SU-DHL-6 (cell line): ENCODE data around the gene TDP1.

Experiments
- H2AFZ ChIP-seq: fragments of 200-600 bp; sonication (generic); 2 replicates; pipeline ENCODE4 v1.6.1; 2014; ENCODE audit warnings: low read depth, mild to moderate bottlenecking, moderate library complexity, mixed read lengths, antibody characterized with exemption, low read length; ENCODE audit not compliant: severe bottlenecking
- H3F3A ChIP-seq: fragments of 200-600 bp; shearing (Covaris generic); 2 replicates; pipeline ENCODE4 v1.6.0; 2016; ENCODE audit warnings: antibody characterized with exemption, mild to moderate bottlenecking; ENCODE audit not compliant: insufficient read depth
- H3K27ac ChIP-seq: fragments of 200-600 bp; sonication (generic); 2 replicates; pipeline ENCODE4 v1.5.1; 2016; ENCODE audit warnings: low read depth, mild to moderate bottlenecking, low read length, moderate library complexity, mixed read lengths
- H3K27me3 ChIP-seq: fragments of 200-600 bp; sonication (generic), shearing (Covaris generic); 2 replicates; pipeline ENCODE4 v1.6.0; 2014; ENCODE audit warnings: mild to moderate bottlenecking, low read length
- H3K36me3 ChIP-seq: fragments of 200-600 bp; sonication (generic); 2 replicates; pipeline ENCODE4 v1.6.1; 2014; ENCODE audit warnings: mild to moderate bottlenecking, low read length, mixed read lengths
- H3K4me2 ChIP-seq: fragments of 300-600, 200-600 bp; shearing (Covaris generic), sonication (generic); 2 replicates; pipeline ENCODE4 v1.6.0; 2014; ENCODE audit warnings: low read length, low read depth, mild to moderate bottlenecking; ENCODE audit not compliant: poor library complexity, severe bottlenecking
- H3K4me3 ChIP-seq: fragments of 200-600 bp; sonication (generic); 2 replicates; pipeline ENCODE4 v1.5.1; 2014; ENCODE audit warnings: antibody characterized with exemption, low read length, mild to moderate bottlenecking, mixed read lengths; ENCODE audit not compliant: insufficient read depth, poor library complexity, severe bottlenecking
- H3K79me2 ChIP-seq: fragments of 200-600 bp; sonication (generic); 2 replicates; pipeline ENCODE4 v1.6.1; 2014; ENCODE audit warnings: mild to moderate bottlenecking, low read length, moderate library complexity; ENCODE audit not compliant: insufficient read depth
- H3K9ac ChIP-seq: fragments of 200-600 bp; sonication (generic); 2 replicates; pipeline ENCODE4 v1.7.0; 2014; ENCODE audit warnings: mild to moderate bottlenecking, low read length
- H3K9me2 ChIP-seq: fragments of 200-600 bp; sonication (generic); replicated peaks from 2 replicates; pipeline ENCODE4 v1.6.1; 2014; ENCODE audit warnings: low read length; ENCODE audit not compliant: insufficient read depth
- H3K9me3 ChIP-seq: fragments of 200-600 bp; sonication (generic); 2 replicates; pipeline ENCODE4 v1.6.1; 2014; ENCODE audit warnings: low read length, mixed read lengths; ENCODE audit not compliant: insufficient read depth
- H4K20me1 ChIP-seq: fragments of 200-600 bp; sonication (generic); 2 replicates; pipeline ENCODE4 v1.6.1; 2014; ENCODE audit warnings: low read depth, mild to moderate bottlenecking, antibody characterized with exemption, low read length, moderate library complexity, mixed read lengths
- EZH2phosphoT487 ChIP-seq: fragments of 200-600 bp; sonication (generic), shearing (Covaris generic); conservative IDR thresholded peaks from 2 replicates; pipeline ENCODE4 v1.6.1; 2018; ENCODE audit warnings: mild to moderate bottlenecking, antibody characterized with exemption, low read length, moderate library complexity, mixed read lengths
- TF ChIP-seq, protein P1 (sequence below): fragments of 200-600 bp; sonication (generic); IDR thresholded peaks from one replicate; pipeline ENCODE4 v1.5.1; 2017; ENCODE audit warnings: antibody characterized with exemption, mild to moderate bottlenecking, low read length, moderate library complexity; ENCODE audit not compliant: insufficient read depth, poor library complexity, severe bottlenecking

Gene TDP1

DNA sequence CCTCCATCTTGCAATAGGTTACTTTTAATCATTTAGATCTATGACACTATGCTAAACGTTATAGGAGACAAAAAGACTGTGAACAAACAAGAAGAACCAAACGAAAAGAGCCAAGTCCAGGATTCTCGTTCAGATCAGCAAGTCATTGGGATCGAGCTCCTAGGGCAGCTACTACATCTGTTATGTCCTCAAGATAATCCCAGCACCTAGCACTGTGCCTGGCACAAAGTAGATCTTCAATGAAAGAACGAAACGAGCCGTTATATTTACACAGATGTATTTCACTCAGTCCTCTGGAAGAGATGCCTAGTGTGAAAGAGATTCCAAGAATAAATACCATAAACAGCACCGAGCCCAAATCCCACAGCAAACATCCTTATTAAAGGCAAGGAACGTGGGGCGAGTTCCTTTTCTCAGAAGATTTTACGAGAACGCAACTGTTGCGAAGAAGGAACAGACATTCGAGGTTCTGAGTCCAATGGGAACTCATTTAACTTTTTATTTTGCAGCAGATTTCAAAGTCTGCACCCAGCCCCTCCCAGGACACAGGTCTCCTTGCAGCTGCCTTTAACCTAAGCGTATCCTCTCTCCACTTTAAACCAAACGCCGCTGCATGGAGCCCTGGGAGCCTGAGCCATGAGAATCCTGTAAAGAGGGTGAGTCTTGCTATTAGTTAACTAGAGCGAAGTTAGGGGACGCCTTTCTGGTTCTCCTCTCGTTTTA lies 544 bp upstream of the TDP1 start:
- 0 out of 2 replicates have a peak, but pooled peaks cover 4% of the 10 kb centered on the region for H3F3A ChIP-seq
- H3K27ac ChIP-seq: peak overlapping the region; percentile 73
- peaks cover 27% of the 10 kb centered on the region for H3K36me3 ChIP-seq
- H3K79me2 ChIP-seq: peaks cover 33% of the 10 kb centered on the region
- H3K4me3 ChIP-seq: peak overlapping the region; percentile 75
- peak overlapping the region; percentile 80 for H3K9ac ChIP-seq
- no peaks in the 10 kb centered on the region for H3K27me3 ChIP-seq
- peak overlapping the region; percentile 89 for H3K4me2 ChIP-seq
- H4K20me1 ChIP-seq: no peaks in the 10 kb centered on the region
- TF ChIP-seq EZH2phosphoT487: no peak
- H3K9me2 ChIP-seq: no peaks in the 10 kb centered on the region
- H2AFZ ChIP-seq: peak overlapping the region; percentile 96
- peaks cover 15% of the 10 kb centered on the region; the same call in 1 of the 2 replicates for H3K9me3 ChIP-seq

DNA sequence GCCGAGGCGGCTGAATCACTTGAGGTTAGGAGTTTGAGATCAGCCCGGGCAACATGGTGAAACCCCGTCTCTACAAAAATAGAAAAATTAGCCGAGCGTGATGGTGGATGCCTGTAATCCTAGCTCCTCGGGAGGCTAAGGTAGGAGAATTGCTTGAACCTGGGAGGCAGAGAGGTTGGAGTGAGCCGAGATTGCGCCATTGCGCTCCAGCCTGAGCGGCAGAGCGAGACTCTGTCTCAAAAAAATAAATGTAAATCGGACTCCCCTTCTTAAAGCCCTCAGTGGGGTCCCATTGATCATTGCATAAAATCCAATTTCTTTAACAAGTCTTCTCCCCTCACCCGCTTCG lies 908 bp downstream of the TDP1 start:
- peak overlapping the region; percentile 75 for H3K4me3 ChIP-seq
- H2AFZ ChIP-seq: peak overlapping the region; percentile 57
- H3K9me2 ChIP-seq: no peaks in the 10 kb centered on the region
- peak overlapping the region; percentile 89 for H3K4me2 ChIP-seq
- peak overlapping the region; percentile 80 for H3K9ac ChIP-seq
- no peak for TF ChIP-seq EZH2phosphoT487
- TF ChIP-seq, protein P1, sequence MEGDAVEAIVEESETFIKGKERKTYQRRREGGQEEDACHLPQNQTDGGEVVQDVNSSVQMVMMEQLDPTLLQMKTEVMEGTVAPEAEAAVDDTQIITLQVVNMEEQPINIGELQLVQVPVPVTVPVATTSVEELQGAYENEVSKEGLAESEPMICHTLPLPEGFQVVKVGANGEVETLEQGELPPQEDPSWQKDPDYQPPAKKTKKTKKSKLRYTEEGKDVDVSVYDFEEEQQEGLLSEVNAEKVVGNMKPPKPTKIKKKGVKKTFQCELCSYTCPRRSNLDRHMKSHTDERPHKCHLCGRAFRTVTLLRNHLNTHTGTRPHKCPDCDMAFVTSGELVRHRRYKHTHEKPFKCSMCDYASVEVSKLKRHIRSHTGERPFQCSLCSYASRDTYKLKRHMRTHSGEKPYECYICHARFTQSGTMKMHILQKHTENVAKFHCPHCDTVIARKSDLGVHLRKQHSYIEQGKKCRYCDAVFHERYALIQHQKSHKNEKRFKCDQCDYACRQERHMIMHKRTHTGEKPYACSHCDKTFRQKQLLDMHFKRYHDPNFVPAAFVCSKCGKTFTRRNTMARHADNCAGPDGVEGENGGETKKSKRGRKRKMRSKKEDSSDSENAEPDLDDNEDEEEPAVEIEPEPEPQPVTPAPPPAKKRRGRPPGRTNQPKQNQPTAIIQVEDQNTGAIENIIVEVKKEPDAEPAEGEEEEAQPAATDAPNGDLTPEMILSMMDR: no peak
- H4K20me1 ChIP-seq: no peaks in the 10 kb centered on the region
- H3K9me3 ChIP-seq: peaks cover 15% of the 10 kb centered on the region; the same call in 1 of the 2 replicates
- H3K36me3 ChIP-seq: peaks cover 25% of the 10 kb centered on the region
- 0 out of 2 replicates have a peak, but pooled peaks cover 4% of the 10 kb centered on the region for H3F3A ChIP-seq
- H3K27ac ChIP-seq: peak overlapping the region; percentile 73
- H3K79me2 ChIP-seq: peaks cover 45% of the 10 kb centered on the region
- H3K27me3 ChIP-seq: no peaks in the 10 kb centered on the region

DNA sequence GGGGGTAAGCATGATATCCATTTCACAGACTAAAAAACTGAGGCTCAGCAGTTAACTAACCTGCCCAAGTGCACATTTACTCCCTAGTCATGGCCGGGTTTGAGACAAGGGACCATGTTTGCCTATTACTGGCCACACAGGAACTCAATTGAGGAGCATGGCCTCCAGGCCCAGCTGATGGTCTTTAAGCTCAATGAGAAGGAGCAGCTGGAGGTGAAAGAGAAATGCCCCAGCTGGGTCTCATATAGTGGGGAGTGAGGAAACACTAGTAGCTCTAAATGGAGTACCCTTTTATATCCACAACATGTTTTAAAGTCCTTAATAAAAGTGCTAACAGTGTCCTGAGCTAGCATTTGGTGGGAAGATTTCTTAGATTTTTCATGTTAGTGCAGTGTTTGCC lies 1.6 kb downstream of the TDP1 start:
- Histone ChIP-seq H3K9me3 (peaks cover 15% of the 10 kb centered on the region; the same call in 1 of the 2 replicates), H3K4me2 (peak overlapping the region; percentile 89), H3K27me3 (no peaks in the 10 kb centered on the region), H3K4me3 (peak overlapping the region; percentile 75), H3F3A (0 out of 2 replicates have a peak, but pooled peaks cover 4% of the 10 kb centered on the region), H3K36me3 (peaks cover 25% of the 10 kb centered on the region), H4K20me1 (no peaks in the 10 kb centered on the region), H3K9me2 (no peaks in the 10 kb centered on the region), H3K79me2 (peaks cover 46% of the 10 kb centered on the region), H3K9ac (no peak overlapping the region), H3K27ac (no peak overlapping the region), H2AFZ (no peak overlapping the region)
- no peak for TF ChIP-seq EZH2phosphoT487
- TF ChIP-seq, protein P1: no peak

DNA sequence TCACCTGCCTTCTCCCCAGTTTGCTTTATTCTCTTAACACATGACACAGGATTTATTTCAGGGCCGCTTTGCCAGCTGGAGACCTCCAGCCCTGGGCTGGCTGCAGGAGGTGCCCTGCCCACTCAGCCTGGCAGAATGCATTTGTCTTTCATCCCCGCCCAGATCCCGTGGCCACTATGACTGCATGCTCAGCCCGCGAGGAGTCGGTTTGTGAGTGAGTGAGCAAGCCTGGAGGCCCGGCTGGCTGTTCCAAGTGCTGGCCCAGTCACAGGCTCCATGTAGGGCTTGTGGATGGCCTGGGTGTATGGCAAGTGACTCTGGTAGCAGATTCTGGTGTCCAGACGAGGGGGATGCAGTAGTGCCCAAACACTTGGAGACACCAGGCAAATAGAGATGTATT lies 2.1 kb downstream of the TDP1 start:
- no peaks in the 10 kb centered on the region for H3K27me3 ChIP-seq
- no peak overlapping the region for H3K4me2 ChIP-seq
- no peaks in the 10 kb centered on the region for H3K9me2 ChIP-seq
- H3K36me3 ChIP-seq: peaks cover 27% of the 10 kb centered on the region
- H3K27ac ChIP-seq: no peak overlapping the region
- peaks cover 50% of the 10 kb centered on the region for H3K79me2 ChIP-seq
- H3K4me3 ChIP-seq: no peak overlapping the region
- no peak overlapping the region for H2AFZ ChIP-seq
- H3F3A ChIP-seq: 0 out of 2 replicates have a peak, but pooled peaks cover 4% of the 10 kb centered on the region
- H4K20me1 ChIP-seq: no peaks in the 10 kb centered on the region
- no peak for TF ChIP-seq EZH2phosphoT487
- TF ChIP-seq, protein P1: no peak
- H3K9ac ChIP-seq: no peak overlapping the region
- peaks cover 15% of the 10 kb centered on the region; the same call in 1 of the 2 replicates for H3K9me3 ChIP-seq
